B cell (primary cell): ENCODE results near the gene GRIN2D.

Experiments used
- EZH2 ChIP-seq: IDR thresholded peaks from 2 replicates; pipeline ENCODE4 v1.6.1; 2012; ENCODE audit warnings: borderline replicate concordance, low read depth, mild to moderate bottlenecking, moderate library complexity, low read length; ENCODE audit not compliant: insufficient read depth, poor library complexity, severe bottlenecking
- TF ChIP-seq, protein P1 (sequence below): fragments of 200-600 bp; IDR thresholded peaks from one replicate; pipeline ENCODE4 v1.8.0; 2022; ENCODE audit warnings: antibody characterized with exemption, mild to moderate bottlenecking

DNA sequence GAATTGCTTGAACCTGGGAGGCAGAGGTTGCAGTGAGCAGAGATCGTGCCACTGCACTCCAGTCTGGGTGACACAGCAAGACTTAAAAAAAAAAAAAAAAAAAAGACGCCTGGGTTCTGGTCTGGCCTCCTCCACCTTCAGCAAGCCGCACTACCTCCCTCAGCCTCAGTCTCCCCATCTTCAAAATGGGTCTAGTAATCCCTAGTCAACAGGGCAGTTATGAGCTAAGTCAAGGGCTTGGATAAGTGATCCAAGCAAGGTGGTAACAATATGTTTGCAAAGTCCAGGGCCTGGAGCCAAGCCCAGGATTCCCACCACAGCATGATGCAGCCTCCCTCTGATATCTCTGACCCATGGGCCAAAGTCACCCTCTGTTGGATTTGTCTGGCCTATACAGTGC is 6.5 kb upstream of the GRIN2D start:
- TF ChIP-seq, protein P1, sequence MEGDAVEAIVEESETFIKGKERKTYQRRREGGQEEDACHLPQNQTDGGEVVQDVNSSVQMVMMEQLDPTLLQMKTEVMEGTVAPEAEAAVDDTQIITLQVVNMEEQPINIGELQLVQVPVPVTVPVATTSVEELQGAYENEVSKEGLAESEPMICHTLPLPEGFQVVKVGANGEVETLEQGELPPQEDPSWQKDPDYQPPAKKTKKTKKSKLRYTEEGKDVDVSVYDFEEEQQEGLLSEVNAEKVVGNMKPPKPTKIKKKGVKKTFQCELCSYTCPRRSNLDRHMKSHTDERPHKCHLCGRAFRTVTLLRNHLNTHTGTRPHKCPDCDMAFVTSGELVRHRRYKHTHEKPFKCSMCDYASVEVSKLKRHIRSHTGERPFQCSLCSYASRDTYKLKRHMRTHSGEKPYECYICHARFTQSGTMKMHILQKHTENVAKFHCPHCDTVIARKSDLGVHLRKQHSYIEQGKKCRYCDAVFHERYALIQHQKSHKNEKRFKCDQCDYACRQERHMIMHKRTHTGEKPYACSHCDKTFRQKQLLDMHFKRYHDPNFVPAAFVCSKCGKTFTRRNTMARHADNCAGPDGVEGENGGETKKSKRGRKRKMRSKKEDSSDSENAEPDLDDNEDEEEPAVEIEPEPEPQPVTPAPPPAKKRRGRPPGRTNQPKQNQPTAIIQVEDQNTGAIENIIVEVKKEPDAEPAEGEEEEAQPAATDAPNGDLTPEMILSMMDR, result no peak
- TF ChIP-seq EZH2, result no peak
